Mesothelial cell of epicardium (in vitro differentiated cells): ENCODE data around the gene TUT1. TPM values are rescaled to one million over a fixed set of nuclear protein-coding genes. Genes with fewer than 3 reads are reported as not detected.

Experiments used
- DNase-seq, 2 experiments: peaks; one replicate each; pipeline ENCODE4 v3.0.0; 2021; ENCODE audit warnings: low spot score in 2 of 2; ENCODE audit not compliant: unreplicated experiment in 2 of 2
- H3K27ac Mint-ChIP-seq: 2 replicates; pipeline ENCODE4 v1.8.0; 2021; ENCODE audit warnings: mixed read lengths
- H3K27me3 Mint-ChIP-seq: 2 replicates; pipeline ENCODE4 v1.8.0; 2021; ENCODE audit warnings: low read depth, mixed read lengths
- H3K36me3 Mint-ChIP-seq: 2 replicates; pipeline ENCODE4 v1.8.0; 2021; ENCODE audit warnings: mixed read lengths
- H3K4me1 Mint-ChIP-seq: 2 replicates; pipeline ENCODE4 v1.8.0; 2021; ENCODE audit warnings: mixed read lengths
- H3K4me3 Mint-ChIP-seq: 2 replicates; pipeline ENCODE4 v1.8.0; 2021; ENCODE audit warnings: mild to moderate bottlenecking, moderate library complexity, mixed read lengths
- H3K9me3 Mint-ChIP-seq: 2 replicates; pipeline ENCODE4 v1.8.0; 2021; ENCODE audit warnings: mixed read lengths
- total RNA-seq: library from RNA; stranded (reverse); gene quantifications from 3 replicates; pipeline ENCODE4 v1.2.1, GENCODE V29; 2021
- TF ChIP-seq, protein P1 (sequence below): fragments of 200-600 bp; sonication (generic); IDR thresholded peaks from one replicate; pipeline ENCODE4 v1.5.0; 2021; ENCODE audit warnings: antibody characterized with exemption; ENCODE audit not compliant: unreplicated experiment

The TUT1 gene
- total RNA-seq, 1 donor from 2014 or later = 24.2 TPM

DNA sequence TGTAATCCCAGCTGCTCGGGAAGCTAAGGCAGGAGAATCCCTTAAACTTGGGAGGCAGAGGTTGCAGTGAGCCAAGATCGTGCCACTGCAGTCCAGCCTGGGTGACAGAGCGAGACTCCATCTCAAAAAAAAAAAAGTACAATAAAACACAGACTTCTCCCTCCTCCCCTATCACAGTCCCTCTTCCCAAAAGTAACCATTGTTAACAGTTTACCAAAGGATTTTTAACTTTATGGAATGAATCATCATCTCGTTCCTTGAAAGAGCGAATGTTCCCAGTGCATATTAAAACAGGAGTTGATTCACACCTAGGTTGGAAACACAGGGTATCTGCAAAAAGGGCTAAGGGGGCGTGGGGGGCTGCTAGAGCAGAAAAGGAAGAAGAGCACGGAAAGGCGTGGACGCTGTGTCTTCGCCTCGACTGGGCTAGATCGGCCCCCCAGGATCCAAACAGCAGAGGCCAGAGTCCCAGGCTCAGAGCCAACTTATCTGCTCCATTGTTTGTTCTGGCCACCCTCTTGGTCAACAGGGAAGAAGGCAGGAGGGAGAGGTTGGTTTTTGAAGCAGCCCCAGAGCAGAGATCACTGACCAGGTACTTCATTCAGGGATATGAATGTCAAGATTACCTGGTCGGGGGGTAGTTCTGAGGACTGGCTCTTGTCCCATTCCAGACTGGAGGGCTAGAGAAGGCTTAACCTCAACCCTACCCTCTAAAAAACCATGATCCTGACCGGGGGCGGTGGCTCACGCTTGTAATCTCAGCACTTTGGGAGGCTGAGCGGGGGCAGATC is 42.6 kb downstream of the TUT1 start:
- DNase-seq = no peak
- H3K36me3 Mint-ChIP-seq = no peaks in the 10 kb centered on the region
- peak overlapping the region; percentile 39 for H3K27ac Mint-ChIP-seq
- H3K4me1 Mint-ChIP-seq = peaks cover 64% of the 10 kb centered on the region
- no peaks in the 10 kb centered on the region for H3K27me3 Mint-ChIP-seq
- no peaks in the 10 kb centered on the region for H3K9me3 Mint-ChIP-seq
- H3K4me3 Mint-ChIP-seq = no peak overlapping the region
- TF ChIP-seq, protein P1, sequence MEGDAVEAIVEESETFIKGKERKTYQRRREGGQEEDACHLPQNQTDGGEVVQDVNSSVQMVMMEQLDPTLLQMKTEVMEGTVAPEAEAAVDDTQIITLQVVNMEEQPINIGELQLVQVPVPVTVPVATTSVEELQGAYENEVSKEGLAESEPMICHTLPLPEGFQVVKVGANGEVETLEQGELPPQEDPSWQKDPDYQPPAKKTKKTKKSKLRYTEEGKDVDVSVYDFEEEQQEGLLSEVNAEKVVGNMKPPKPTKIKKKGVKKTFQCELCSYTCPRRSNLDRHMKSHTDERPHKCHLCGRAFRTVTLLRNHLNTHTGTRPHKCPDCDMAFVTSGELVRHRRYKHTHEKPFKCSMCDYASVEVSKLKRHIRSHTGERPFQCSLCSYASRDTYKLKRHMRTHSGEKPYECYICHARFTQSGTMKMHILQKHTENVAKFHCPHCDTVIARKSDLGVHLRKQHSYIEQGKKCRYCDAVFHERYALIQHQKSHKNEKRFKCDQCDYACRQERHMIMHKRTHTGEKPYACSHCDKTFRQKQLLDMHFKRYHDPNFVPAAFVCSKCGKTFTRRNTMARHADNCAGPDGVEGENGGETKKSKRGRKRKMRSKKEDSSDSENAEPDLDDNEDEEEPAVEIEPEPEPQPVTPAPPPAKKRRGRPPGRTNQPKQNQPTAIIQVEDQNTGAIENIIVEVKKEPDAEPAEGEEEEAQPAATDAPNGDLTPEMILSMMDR = no peak

DNA sequence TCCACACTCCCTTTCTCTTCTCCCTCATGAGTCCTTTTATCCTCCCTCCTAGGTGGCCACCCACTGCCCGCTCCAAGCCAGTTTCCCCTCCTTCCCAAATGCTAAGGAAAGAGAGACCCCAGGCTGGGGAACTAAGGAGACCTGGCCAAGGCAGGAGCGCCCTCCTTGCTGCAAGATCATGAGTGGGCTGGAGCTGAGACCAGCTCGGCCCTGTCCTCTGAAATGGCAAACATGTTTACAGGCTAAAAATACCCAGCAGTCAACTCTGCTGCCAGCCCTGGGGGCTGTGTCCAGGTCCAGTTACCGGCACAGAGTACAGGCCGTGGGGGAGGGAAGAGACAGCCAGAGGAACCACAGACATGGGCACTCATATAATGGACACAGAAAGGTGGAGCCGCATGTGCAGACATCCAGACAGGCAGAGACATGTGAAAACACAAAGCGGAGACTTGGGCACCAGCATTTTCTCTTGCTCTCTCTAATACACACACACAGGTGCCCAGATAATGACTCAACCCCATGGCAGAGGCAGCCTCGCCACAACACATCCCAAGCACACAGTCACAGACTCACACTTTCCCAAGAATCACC is 43.5 kb downstream of the TUT1 start:
- DNase-seq = no peak
- Mint-ChIP-seq H3K27me3 (no peaks in the 10 kb centered on the region), H3K36me3 (no peaks in the 10 kb centered on the region), H3K4me3 (peak overlapping the region; percentile 84), H3K4me1 (peaks cover 65% of the 10 kb centered on the region), H3K27ac (peak overlapping the region; percentile 95), H3K9me3 (no peaks in the 10 kb centered on the region)
- TF ChIP-seq, protein P1 = no peak

DNA sequence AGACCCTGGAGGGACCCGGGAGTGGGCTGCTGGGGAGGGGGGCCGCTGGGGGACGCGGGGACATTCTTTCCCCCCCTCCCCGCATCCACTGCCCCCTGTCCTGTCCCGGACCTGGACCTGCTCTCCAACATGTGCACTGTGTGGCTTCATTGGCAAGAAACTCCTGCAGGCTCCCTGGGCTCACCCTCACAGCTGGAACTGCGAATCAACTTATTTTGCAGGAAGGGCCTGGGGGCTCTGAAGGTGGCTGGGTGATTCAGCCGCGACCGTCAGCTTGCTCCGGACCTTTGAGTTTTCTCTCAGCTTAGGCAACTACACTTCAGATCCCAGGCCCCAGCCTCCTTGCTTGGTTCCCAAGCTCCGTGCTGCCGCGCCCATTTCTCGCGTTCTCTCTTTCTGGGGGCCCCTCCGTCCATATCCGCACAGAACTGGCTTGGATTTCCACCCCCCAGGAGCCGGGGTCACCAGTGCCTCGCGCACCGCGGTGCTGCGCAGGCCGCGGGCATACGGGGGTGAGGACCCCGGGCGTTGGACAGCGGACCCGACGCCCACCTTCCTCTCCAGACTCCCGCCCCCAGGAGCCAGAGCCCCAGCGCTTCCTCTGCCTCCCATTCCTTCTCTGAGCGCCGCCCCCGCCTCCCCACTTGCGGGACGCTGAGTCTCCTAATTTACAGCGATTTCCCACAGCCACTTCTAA is 44.2 kb downstream of the TUT1 start:
- TF ChIP-seq, protein P1 = no peak
- DNase-seq = peak in 1 of 2 experiments; percentile 52
- peaks cover 65% of the 10 kb centered on the region for H3K4me1 Mint-ChIP-seq
- peak overlapping the region; percentile 95 for H3K27ac Mint-ChIP-seq
- no peaks in the 10 kb centered on the region for H3K36me3 Mint-ChIP-seq
- H3K4me3 Mint-ChIP-seq = peak overlapping the region; percentile 84
- no peaks in the 10 kb centered on the region for H3K9me3 Mint-ChIP-seq
- no peaks in the 10 kb centered on the region for H3K27me3 Mint-ChIP-seq

DNA sequence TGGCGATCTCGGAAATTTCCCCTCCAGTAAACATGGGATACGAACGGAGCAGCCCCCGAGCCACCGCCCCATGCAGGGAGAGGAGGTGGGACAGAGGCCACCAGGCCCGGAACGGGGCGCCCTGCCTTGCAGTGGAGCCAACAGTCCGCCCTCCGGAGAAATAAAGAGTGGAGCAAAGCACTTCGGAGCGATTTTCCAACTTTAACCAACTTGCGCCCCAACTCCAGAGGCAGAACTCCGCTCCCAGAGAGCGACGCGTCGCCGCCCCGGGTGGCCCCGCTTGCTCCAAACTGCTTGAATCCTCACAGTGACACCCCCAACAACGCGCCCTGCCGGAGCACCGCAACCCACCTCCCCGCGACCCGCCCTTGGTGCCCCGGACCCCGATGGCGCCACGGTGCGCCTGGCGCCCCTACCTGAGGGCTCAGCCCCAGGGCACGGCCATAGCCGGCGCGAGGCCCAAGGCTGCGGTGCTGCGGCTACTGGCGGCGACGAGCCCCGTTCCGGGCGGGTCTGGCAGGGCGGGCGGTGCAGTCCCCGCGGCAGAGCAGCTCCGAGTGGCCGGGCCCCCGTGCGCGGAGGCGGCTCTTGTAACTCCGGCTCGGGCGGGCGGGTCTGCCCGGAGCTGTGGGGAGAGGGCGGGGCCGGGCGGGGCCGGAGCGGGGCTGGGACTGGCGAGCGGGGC is 44.9 kb downstream of the TUT1 start, which contains the start of gene AHNAK:
Gene AHNAK, minus strand, starts transcription at position 563 of the 685 bp plus-strand sequence. CDS start 10,708 bp downstream, outside the sequence.
- Mint-ChIP-seq H3K4me1 (peaks cover 65% of the 10 kb centered on the region), H3K4me3 (peak within 1 kb of the TSS; percentile 97), H3K36me3 (no peaks in the 10 kb centered on the region), H3K9me3 (no peaks in the 10 kb centered on the region), H3K27me3 (no peaks in the 10 kb centered on the region), H3K27ac (peak within 1 kb of the TSS; percentile 99)
- TF ChIP-seq, protein P1 = no peak
- DNase-seq = peak; percentile 66 to 82
